ENCODE results near the gene CFAP52.

GRCh38 chr17:9529033-9529700 is 47.3 kb upstream of the CFAP52 start:
- TF ChIP-seq CTCF (IDR thresholded peaks at IDR 0.05; ENCODE audit: insufficient read depth, low read length, poor library complexity, severe bottlenecking) = no peak
- no peak for TF ChIP-seq EZH2phosphoT487 (conservative IDR thresholded peaks at IDR 0.05; ENCODE audit: low read length)
